ENCODE results near the gene ACYP1.

- no peak for TF ChIP-seq CTCF (IDR thresholded peaks at IDR 0.05)
- TF ChIP-seq ZFX (IDR thresholded peaks at IDR 0.05; ENCODE audit: borderline replicate concordance) = no peak
These were observed 45.1 kb downstream of the ACYP1 start for GRCh38 chr14:75018694-75019093.
